Hepatocyte (in vitro differentiated cells): ENCODE measurements around the gene CCL1. TPM values are rescaled to one million over a fixed set of nuclear protein-coding genes. Genes with fewer than 3 reads are reported as not detected.

ENCODE experiments used
- DNase-seq: peaks from one replicate; pipeline ENCODE4 v3.0.0-alpha.2; 2016; ENCODE audit warnings: low spot score
- H2AFZ ChIP-seq: fragments of 200-600 bp; sonication (generic); 2 replicates; pipeline ENCODE4 v1.6.0; 2016; ENCODE audit warnings: antibody characterized with exemption, mild to moderate bottlenecking
- H3K27ac ChIP-seq: fragments of 200-600 bp; sonication (generic); 2 replicates; pipeline ENCODE4 v1.5.1; 2016; ENCODE audit warnings: mild to moderate bottlenecking
- H3K27me3 ChIP-seq: fragments of 200-600 bp; sonication (generic); 2 replicates; pipeline ENCODE4 v1.6.1; 2016
- H3K36me3 ChIP-seq: fragments of 200-600 bp; sonication (generic); replicated peaks from 2 replicates; pipeline ENCODE4 v1.5.1; 2016; ENCODE audit warnings: low read depth; ENCODE audit not compliant: insufficient read depth
- H3K4me1 ChIP-seq: fragments of 200-600 bp; sonication (generic); 2 replicates; pipeline ENCODE4 v1.5.1; 2016; ENCODE audit warnings: mild to moderate bottlenecking, moderate library complexity; ENCODE audit not compliant: insufficient read depth
- H3K4me2 ChIP-seq: fragments of 200-600 bp; sonication (generic); 2 replicates; pipeline ENCODE4 v1.6.0; 2016
- H3K4me3 ChIP-seq: fragments of 200-600 bp; sonication (generic); 2 replicates; pipeline ENCODE4 v1.5.1; 2016; ENCODE audit warnings: mild to moderate bottlenecking
- H3K79me2 ChIP-seq: fragments of 200-600 bp; sonication (generic); 2 replicates; pipeline ENCODE4 v1.6.0; 2017; ENCODE audit warnings: mild to moderate bottlenecking
- H3K9me2 ChIP-seq: fragments of 200-600 bp; sonication (generic); replicated peaks from 2 replicates; pipeline ENCODE4 v1.6.0; 2017; ENCODE audit warnings: mild to moderate bottlenecking; ENCODE audit not compliant: insufficient read depth
- H3K9me3 ChIP-seq: fragments of 200-600 bp; sonication (generic); 2 replicates; pipeline ENCODE4 v1.5.1; 2016; ENCODE audit warnings: low read depth, mild to moderate bottlenecking
- H4K20me1 ChIP-seq: fragments of 200-600 bp; sonication (generic); 2 replicates; pipeline ENCODE4 v1.6.0; 2016; ENCODE audit warnings: mild to moderate bottlenecking; ENCODE audit not compliant: insufficient read depth, poor library complexity, severe bottlenecking
- EZH2 ChIP-seq: fragments of 200-600 bp; sonication (generic); IDR thresholded peaks from 2 replicates; pipeline ENCODE4 v1.6.1; 2016; ENCODE audit warnings: antibody characterized with exemption, mild to moderate bottlenecking, borderline replicate concordance
- EZH2phosphoT487 ChIP-seq: fragments of 200-600 bp; sonication (generic); IDR thresholded peaks from one replicate; pipeline ENCODE4 v1.6.1; 2018; ENCODE audit warnings: antibody characterized with exemption, mild to moderate bottlenecking, low read depth, moderate library complexity; ENCODE audit not compliant: unreplicated experiment, severe bottlenecking
- WGBS: methylation state at CpG from one replicate; pipeline ENCODE4 v1.1.6; 2016; ENCODE audit warnings: low lambda C conversion rate; ENCODE audit errors: missing lambda C conversion rate; 5-methylcytosine and 5-hydroxymethylcytosine counted together
- polyA plus RNA-seq: library from polyadenylated mRNA; unstranded; fragments of >200 nt; fragmentation: Nextera tagmentation; extraction: Ambion mirVana; gene quantifications from 2 replicates; pipeline ENCODE4 v1.2.1, GENCODE V29; 2016
- total RNA-seq: library from RNA; depleted of rRNA; stranded (reverse); fragments of >200 nt; gene quantifications from 2 replicates; pipeline ENCODE4 v1.2.3, GENCODE V29; 2014
- TF ChIP-seq, protein P1 (sequence below): fragments of 200-600 bp; sonication (generic); IDR thresholded peaks from 2 replicates; pipeline ENCODE4 v1.5.1; 2016; ENCODE audit warnings: antibody characterized with exemption, mild to moderate bottlenecking; ENCODE audit not compliant: poor library complexity

CCL1 gene
- total and polyA plus RNA-seq, 2 experiments from 2014 or later, result not detected

DNA sequence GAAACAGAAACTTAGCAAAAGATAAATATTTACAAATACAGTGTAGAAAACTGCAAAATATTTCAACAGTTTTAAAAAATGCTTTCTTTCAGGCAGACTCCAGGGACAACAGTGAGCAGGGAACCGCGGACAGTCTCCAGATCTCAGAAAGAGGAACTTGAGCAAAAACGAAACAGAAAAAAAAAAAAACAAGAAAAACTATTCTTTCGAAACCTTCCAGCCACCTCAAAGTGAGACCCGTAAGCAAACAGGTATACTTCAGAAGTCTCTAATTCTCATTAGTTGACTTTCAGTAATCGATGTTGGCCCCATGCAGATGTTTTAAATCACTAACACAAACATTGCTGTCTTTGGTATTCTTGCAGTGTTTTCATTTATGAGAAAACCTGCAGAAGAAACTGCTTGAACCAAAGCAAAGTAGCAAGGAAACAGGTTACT, 15.7 kb upstream of the CCL1 start:
- no peaks in the 10 kb centered on the region for H4K20me1 ChIP-seq
- no peak for DNase-seq
- H3K9me2 ChIP-seq, result no peaks in the 10 kb centered on the region
- H3K79me2 ChIP-seq, result no peaks in the 10 kb centered on the region
- H3K27me3 ChIP-seq, result peaks cover 7% of the 10 kb centered on the region
- peak overlapping the region; percentile 61 for H3K4me2 ChIP-seq
- H2AFZ ChIP-seq, result no peak overlapping the region
- H3K9me3 ChIP-seq, result no peaks in the 10 kb centered on the region
- H3K4me1 ChIP-seq, result no peaks in the 10 kb centered on the region
- H3K36me3 ChIP-seq, result no peaks in the 10 kb centered on the region
- no peak overlapping the region for H3K27ac ChIP-seq
- no peak overlapping the region for H3K4me3 ChIP-seq
- 34% methylated on average over 6 of the region's 6 CpGs for whole genome bisulfite sequencing
- TF ChIP-seq EZH2phosphoT487 (no peak), EZH2 (no peak)
- TF ChIP-seq, protein P1, sequence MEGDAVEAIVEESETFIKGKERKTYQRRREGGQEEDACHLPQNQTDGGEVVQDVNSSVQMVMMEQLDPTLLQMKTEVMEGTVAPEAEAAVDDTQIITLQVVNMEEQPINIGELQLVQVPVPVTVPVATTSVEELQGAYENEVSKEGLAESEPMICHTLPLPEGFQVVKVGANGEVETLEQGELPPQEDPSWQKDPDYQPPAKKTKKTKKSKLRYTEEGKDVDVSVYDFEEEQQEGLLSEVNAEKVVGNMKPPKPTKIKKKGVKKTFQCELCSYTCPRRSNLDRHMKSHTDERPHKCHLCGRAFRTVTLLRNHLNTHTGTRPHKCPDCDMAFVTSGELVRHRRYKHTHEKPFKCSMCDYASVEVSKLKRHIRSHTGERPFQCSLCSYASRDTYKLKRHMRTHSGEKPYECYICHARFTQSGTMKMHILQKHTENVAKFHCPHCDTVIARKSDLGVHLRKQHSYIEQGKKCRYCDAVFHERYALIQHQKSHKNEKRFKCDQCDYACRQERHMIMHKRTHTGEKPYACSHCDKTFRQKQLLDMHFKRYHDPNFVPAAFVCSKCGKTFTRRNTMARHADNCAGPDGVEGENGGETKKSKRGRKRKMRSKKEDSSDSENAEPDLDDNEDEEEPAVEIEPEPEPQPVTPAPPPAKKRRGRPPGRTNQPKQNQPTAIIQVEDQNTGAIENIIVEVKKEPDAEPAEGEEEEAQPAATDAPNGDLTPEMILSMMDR, result peak; percentile 0

DNA sequence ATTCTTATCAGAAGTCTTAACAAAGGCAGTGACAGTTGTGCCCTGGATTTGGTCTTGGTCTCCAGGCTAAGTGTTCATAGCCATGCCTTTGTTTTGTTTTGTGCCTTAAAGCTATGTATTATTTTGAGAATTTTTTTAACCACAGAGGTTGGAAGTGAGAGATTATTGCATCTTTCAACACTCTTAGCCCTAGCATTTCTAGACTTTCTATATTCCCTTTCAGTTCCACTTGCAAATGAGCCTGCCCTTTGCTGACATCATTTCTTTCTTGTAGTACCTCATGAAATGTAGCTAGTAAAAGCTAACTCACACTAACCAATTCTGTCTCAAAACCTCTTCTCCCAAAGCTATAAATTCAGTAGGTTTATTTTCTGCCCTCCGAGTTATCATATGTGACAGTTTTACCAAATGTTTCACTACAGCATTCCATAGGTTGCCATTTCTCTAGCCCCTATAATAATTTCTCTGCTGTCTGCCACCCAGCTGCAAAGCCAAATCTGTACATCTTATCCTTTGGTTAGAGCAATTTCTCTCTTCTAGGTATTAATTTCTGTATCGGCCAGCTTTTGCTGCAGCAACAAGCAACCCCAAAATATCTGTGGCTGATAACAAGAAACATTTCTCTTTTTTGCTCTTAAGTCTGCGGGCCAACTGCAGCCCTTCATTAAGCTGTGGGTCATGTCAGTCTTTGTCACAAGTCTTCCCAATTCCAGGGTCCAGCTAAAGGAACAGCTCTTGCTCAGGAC, 14.2 kb upstream of the CCL1 start:
- TF ChIP-seq EZH2phosphoT487, result no peak
- no peaks in the 10 kb centered on the region for H3K9me3 ChIP-seq
- 90% methylated on average over 3 of the region's 3 CpGs for WGBS

DNA sequence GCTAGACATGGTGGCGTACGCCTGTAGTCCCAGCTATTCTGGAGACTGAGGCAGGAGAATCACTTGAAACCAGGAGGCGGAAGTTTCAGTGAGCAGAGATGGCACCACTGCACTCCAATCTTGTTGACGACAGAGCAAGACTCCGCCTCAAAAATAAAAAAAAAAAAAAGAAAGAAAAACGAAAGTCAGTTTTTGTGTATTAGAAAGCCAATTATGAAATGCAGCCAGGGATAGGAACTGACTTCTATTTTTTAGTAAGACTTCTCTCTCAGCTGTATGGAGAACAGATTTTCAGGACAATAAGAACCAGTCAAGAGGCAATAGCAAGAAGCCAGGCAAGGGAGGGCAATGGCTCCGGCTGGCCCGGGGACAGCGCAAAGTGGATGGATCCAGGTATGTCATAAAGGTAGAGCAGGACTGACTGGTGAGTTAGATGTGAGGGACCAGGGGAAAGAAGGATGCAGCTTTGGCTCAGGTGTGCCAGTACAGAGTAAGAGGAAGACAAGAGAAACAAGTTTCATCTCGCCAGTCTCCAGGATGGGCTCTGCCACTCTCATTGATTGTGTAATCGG, 12.5 kb upstream of the CCL1 start:
- WGBS, result 95% methylated on average over 11 of the region's 11 CpGs
- Histone ChIP-seq H3K4me2 (no peak overlapping the region), H3K4me1 (peaks cover 11% of the 10 kb centered on the region), H3K9me3 (no peaks in the 10 kb centered on the region), H4K20me1 (no peaks in the 10 kb centered on the region), H3K4me3 (no peak overlapping the region), H3K9me2 (no peaks in the 10 kb centered on the region), H3K36me3 (no peaks in the 10 kb centered on the region), H3K79me2 (no peaks in the 10 kb centered on the region), H2AFZ (no peak overlapping the region), H3K27ac (no peak overlapping the region), H3K27me3 (no peaks in the 10 kb centered on the region)
- no peak for DNase-seq
- no peak for TF ChIP-seq EZH2
- TF ChIP-seq, protein P1, result no peak
- no peak for TF ChIP-seq EZH2phosphoT487

More for the DNA sequence above, 14.2 kb upstream of the CCL1 start:
- Histone ChIP-seq H3K36me3 (no peaks in the 10 kb centered on the region), H2AFZ (no peak overlapping the region), H4K20me1 (no peaks in the 10 kb centered on the region), H3K27me3 (no peaks in the 10 kb centered on the region), H3K79me2 (no peaks in the 10 kb centered on the region), H3K27ac (no peak overlapping the region), H3K4me2 (no peak overlapping the region), H3K4me1 (no peaks in the 10 kb centered on the region), H3K4me3 (no peak overlapping the region), H3K9me2 (no peaks in the 10 kb centered on the region)
- DNase-seq, result no peak

DNA sequence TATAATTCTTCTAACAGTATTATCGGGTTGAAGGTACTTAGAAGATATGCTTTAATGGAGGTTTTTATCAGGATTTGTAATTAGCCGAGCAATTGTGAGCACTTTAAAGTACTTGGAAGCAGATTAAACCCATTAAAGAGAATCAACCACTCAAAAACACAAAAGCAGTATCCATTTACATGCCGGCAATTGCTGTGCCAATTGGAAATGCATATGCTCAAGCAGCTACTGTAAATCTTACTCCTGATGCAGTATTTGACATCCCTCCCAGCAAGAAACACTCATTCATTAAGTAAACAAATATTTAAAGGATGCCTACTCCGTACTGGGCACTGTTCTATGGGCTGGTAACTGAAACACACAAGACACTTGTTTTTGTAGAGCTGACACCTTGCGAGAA, 11.4 kb upstream of the CCL1 start:
- Histone ChIP-seq H2AFZ (no peak overlapping the region), H3K27me3 (no peaks in the 10 kb centered on the region), H3K9me3 (no peaks in the 10 kb centered on the region), H3K4me2 (no peak overlapping the region), H3K4me3 (no peak overlapping the region), H3K9me2 (no peaks in the 10 kb centered on the region), H4K20me1 (no peaks in the 10 kb centered on the region), H3K79me2 (no peaks in the 10 kb centered on the region), H3K27ac (no peak overlapping the region), H3K4me1 (peaks cover 11% of the 10 kb centered on the region), H3K36me3 (no peaks in the 10 kb centered on the region)
- 71% methylated on average over 5 of the region's 5 CpGs for WGBS
- DNase-seq, result no peak
- TF ChIP-seq, protein P1, result no peak
- TF ChIP-seq EZH2phosphoT487, result no peak
